Measurements from ENCODE around the gene CFAP97D1. TPM values are rescaled to one million over a fixed set of nuclear protein-coding genes. Genes with fewer than 3 reads are reported as not detected.

CFAP97D1 gene
- total RNA-seq, 1 experiment from 2014 or later: 0.18 TPM

DNA sequence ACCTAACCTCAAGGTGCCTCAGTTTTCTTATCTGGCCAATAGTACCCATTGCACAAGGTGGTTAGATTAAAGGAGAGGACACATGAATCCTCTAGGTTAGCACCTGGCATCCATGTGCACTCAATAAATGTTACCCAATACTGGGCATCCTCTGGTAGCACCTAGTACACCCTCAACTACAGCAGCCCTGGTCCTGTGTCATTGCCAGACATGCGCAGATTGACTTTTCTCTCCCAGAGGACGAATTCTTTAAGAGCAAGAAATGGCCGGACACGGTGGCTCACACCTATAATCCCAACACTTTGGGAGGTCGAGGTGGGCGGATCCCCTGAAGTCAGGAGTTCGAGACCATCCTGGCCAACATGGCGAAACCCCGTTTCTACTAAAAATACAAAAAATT lies 8.8 kb upstream of the CFAP97D1 start:
- Mint-ChIP-seq H3K36me3 (ENCODE audit: insufficient read depth, unreplicated experiment) (peaks cover 89% of the 10 kb centered on the region), H3K27ac (ENCODE audit: unreplicated experiment) (no peak overlapping the region), H3K9me3 (ENCODE audit: unreplicated experiment) (no peaks in the 10 kb centered on the region), H3K27me3 (ENCODE audit: insufficient read depth, unreplicated experiment) (no peaks in the 10 kb centered on the region), H3K4me1 (ENCODE audit: low read depth, unreplicated experiment) (peaks cover 21% of the 10 kb centered on the region), H3K4me3 (ENCODE audit: unreplicated experiment) (no peak overlapping the region)
- ChIA-PET POLR2A (no interaction called here), CTCF (no interaction called here)
- TF ChIP-seq, protein P1, sequence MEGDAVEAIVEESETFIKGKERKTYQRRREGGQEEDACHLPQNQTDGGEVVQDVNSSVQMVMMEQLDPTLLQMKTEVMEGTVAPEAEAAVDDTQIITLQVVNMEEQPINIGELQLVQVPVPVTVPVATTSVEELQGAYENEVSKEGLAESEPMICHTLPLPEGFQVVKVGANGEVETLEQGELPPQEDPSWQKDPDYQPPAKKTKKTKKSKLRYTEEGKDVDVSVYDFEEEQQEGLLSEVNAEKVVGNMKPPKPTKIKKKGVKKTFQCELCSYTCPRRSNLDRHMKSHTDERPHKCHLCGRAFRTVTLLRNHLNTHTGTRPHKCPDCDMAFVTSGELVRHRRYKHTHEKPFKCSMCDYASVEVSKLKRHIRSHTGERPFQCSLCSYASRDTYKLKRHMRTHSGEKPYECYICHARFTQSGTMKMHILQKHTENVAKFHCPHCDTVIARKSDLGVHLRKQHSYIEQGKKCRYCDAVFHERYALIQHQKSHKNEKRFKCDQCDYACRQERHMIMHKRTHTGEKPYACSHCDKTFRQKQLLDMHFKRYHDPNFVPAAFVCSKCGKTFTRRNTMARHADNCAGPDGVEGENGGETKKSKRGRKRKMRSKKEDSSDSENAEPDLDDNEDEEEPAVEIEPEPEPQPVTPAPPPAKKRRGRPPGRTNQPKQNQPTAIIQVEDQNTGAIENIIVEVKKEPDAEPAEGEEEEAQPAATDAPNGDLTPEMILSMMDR (IDR thresholded peaks at IDR 0.05; ENCODE audit: insufficient read depth in 1 of 2, low read depth in 1 of 2, low read length in 1 of 2, severe bottlenecking in 1 of 2, unreplicated experiment in 1 of 2): no peak
- Histone ChIP-seq H3K36me3 (ENCODE audit: control insufficient read depth, insufficient read depth, low read length) (peaks cover 5% of the 10 kb centered on the region; the same call in 1 of the 2 replicates), H3K4me3 (ENCODE audit: low read depth, low read length) (no peak overlapping the region), H3K27me3 (replicated peaks; ENCODE audit: control insufficient read depth, insufficient read depth, low read length) (no peaks in the 10 kb centered on the region), H3K4me1 (peaks cover 8% of the 10 kb centered on the region; the same call in 1 of the 2 replicates), H3K9me3 (no peaks in the 10 kb centered on the region)
- BruUV-seq (replicated peaks): no TSS peak
- intact Hi-C loops (cut with micrococcal nuclease; ENCODE audit: unreplicated experiment): no loop called here
- DNase-seq: no peak

DNA sequence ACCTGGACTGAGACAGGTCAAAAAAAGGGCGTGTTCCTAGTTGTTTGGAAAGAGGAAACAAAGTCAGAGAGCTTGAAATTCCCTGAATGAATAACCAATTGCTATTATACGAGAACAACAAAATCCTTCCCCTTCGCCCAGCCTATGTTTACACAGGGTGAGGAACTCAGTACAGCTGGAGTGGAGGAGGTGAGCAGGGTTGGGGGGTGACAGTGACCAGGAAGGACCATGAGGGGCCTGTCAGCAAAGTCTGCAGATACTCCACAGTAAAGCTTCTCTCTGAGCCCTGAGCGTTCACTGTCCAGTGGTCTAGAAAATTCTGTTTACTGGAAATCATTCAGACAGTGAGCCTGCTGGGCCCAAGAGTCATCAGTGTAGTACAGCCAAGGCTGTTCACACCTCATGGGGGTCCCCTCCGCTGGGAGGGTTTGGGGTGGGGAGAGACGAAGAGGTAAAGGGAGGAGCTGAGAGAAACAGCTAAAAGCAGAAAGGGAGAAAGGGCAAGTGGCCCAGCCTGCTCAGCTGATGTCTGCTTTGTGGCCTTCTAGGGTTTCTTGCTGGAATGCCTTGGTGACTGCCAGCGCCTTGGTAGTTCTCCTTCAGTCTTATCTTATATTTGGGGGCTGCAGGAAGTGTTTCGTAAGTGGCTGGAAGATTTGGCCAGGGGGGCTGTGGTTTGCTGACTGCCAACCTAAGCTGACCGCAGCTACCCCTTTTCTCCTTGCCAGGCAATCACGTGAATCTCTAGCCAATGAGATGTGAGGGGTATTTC lies 7.2 kb upstream of the CFAP97D1 start:
- DNase-seq: no peak
- intact Hi-C loops (cut with micrococcal nuclease; ENCODE audit: unreplicated experiment): no loop called here
- Mint-ChIP-seq H3K9me3 (ENCODE audit: unreplicated experiment) (no peaks in the 10 kb centered on the region), H3K4me1 (ENCODE audit: low read depth, unreplicated experiment) (peaks cover 23% of the 10 kb centered on the region), H3K27ac (ENCODE audit: unreplicated experiment) (peak overlapping the region; percentile 74), H3K36me3 (ENCODE audit: insufficient read depth, unreplicated experiment) (peaks cover 95% of the 10 kb centered on the region), H3K27me3 (ENCODE audit: insufficient read depth, unreplicated experiment) (no peaks in the 10 kb centered on the region), H3K4me3 (ENCODE audit: unreplicated experiment) (no peak overlapping the region)
- Histone ChIP-seq H3K27me3 (replicated peaks; ENCODE audit: control insufficient read depth, insufficient read depth, low read length) (no peaks in the 10 kb centered on the region), H3K4me1 (peaks cover 16% of the 10 kb centered on the region), H3K36me3 (ENCODE audit: control insufficient read depth, insufficient read depth, low read length) (peaks cover 5% of the 10 kb centered on the region; the same call in 1 of the 2 replicates), H3K9me3 (no peaks in the 10 kb centered on the region), H3K4me3 (ENCODE audit: low read depth, low read length) (no peak overlapping the region)
- POLR2A ChIA-PET: interaction anchor here (0.7 kb wide), 1 partner anchor 138 kb away, joined by 8 read pairs; no protein-coding TSS in a partner anchor
- TF ChIP-seq, protein P1 (IDR thresholded peaks at IDR 0.05; ENCODE audit: insufficient read depth in 1 of 2, low read depth in 1 of 2, low read length in 1 of 2, severe bottlenecking in 1 of 2, unreplicated experiment in 1 of 2): no peak
- CTCF ChIA-PET: no interaction called here
- no TSS peak for BruUV-seq (replicated peaks)

DNA sequence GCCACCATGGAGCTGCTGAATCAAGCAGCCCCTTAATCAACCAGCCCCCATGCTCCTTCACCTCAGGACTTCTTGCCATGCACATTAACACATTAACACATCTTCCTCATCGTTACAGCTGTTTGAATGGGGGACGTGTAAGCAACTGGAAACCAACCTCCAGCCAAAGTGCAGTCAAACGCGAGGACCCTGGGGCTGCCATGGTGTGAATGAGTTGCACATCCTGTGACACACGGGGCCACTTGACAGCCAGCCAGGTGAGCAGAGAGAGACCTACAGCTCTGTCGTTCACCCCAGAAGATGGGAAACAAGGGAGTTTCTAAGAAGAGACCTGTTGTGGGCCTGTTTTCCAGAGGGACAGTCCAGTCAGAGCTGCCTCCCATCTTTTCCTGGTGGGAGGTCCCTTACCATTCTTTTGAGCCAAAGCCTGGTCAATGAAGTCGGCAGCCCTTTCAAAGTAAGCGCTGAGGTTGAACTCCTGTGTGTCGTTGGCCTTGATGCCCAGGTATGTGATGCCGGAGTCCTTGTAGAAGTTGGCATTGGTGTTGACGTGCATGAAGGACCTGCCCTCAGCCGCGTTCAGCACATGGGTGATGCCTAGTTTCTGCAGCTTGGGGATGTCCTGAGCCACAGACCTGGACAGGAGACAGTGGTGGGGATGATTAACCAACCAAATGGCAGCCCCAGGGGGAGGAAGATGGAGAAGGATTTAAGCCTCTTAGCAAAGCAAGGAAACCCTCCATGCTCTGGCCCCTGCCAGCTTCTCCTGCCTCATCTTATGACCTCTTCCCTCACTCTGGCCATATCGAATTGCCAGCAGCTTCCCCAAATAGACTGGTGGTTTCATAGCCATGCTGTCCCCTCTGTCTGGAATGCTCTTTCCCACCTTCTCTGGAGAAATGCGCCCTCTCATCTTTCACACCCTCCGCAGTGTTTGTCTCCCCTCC lies 5.7 kb upstream of the CFAP97D1 start:
- peaks cover 5% of the 10 kb centered on the region; the same call in 1 of the 2 replicates for H3K36me3 ChIP-seq (ENCODE audit: control insufficient read depth, insufficient read depth, low read length)
- H3K4me3 Mint-ChIP-seq (ENCODE audit: unreplicated experiment): no peak overlapping the region
- no TSS peak for BruUV-seq (replicated peaks)

More for the DNA sequence above, 5.7 kb upstream of the CFAP97D1 start:
- Mint-ChIP-seq H3K9me3 (ENCODE audit: unreplicated experiment) (no peaks in the 10 kb centered on the region), H3K27ac (ENCODE audit: unreplicated experiment) (no peak overlapping the region), H3K36me3 (ENCODE audit: insufficient read depth, unreplicated experiment) (peaks cover 86% of the 10 kb centered on the region), H3K4me1 (ENCODE audit: low read depth, unreplicated experiment) (peaks cover 29% of the 10 kb centered on the region), H3K27me3 (ENCODE audit: insufficient read depth, unreplicated experiment) (no peaks in the 10 kb centered on the region)
- ChIA-PET CTCF (no interaction called here), POLR2A (no interaction called here)
- Histone ChIP-seq H3K4me1 (peaks cover 22% of the 10 kb centered on the region), H3K9me3 (no peaks in the 10 kb centered on the region), H3K4me3 (ENCODE audit: low read depth, low read length) (no peak overlapping the region), H3K27me3 (replicated peaks; ENCODE audit: control insufficient read depth, insufficient read depth, low read length) (no peaks in the 10 kb centered on the region)
- TF ChIP-seq, protein P1 (IDR thresholded peaks at IDR 0.05; ENCODE audit: insufficient read depth in 1 of 2, low read depth in 1 of 2, low read length in 1 of 2, severe bottlenecking in 1 of 2, unreplicated experiment in 1 of 2): no peak
- no peak for DNase-seq
- intact Hi-C loops (cut with micrococcal nuclease; ENCODE audit: unreplicated experiment): loop anchor here (5.0 kb wide), 2 partner anchors 58 to 457 kb away; partner anchors contain the start of gene MPP3

Data from Caco-2 (cell line).